ENCODE results near the gene GPR68. TPM values are rescaled to one million over a fixed set of nuclear protein-coding genes. Genes with fewer than 3 reads are reported as not detected.

GPR68 gene
- total and polyA plus RNA-seq, 2 experiments from 2014 or later = 0.20 to 0.42 TPM

GRCh38 chr14:91237219-91237618, 7.3 kb downstream of the GPR68 start:
- no peak overlapping the region for H2AFZ ChIP-seq
- no peaks in the 10 kb centered on the region for H3K9me3 ChIP-seq (ENCODE audit: low read depth)
- H3K4me2 ChIP-seq = no peak overlapping the region
- no peak overlapping the region for H3K27ac ChIP-seq
- DNase-seq (ENCODE audit: low spot score) = no peak
- no peaks in the 10 kb centered on the region for H3K4me1 ChIP-seq (ENCODE audit: insufficient read depth)
- H3K9me2 ChIP-seq (replicated peaks; ENCODE audit: insufficient read depth) = no peaks in the 10 kb centered on the region
- H3K4me3 ChIP-seq = no peak overlapping the region
- no peaks in the 10 kb centered on the region for H3K27me3 ChIP-seq
- no peaks in the 10 kb centered on the region for H3K36me3 ChIP-seq (replicated peaks; ENCODE audit: insufficient read depth, low read depth)
- no peak for TF ChIP-seq EZH2phosphoT487 (IDR thresholded peaks at IDR 0.05; ENCODE audit: low read depth, severe bottlenecking, unreplicated experiment)
- no peaks in the 10 kb centered on the region for H3K79me2 ChIP-seq
- WGBS (ENCODE audit: low lambda C conversion rate, missing lambda C conversion rate) = 95% methylated on average over 7 of the region's 7 CpGs
- no peaks in the 10 kb centered on the region for H4K20me1 ChIP-seq (ENCODE audit: insufficient read depth, poor library complexity, severe bottlenecking)

GRCh38 chr14:91235841-91236240, 8.7 kb downstream of the GPR68 start:
- DNase-seq (ENCODE audit: low spot score) = no peak
- WGBS (ENCODE audit: low lambda C conversion rate, missing lambda C conversion rate) = 90% methylated on average over 7 of the region's 7 CpGs
- TF ChIP-seq EZH2phosphoT487 (IDR thresholded peaks at IDR 0.05; ENCODE audit: low read depth, severe bottlenecking, unreplicated experiment) (no peak), CTCF (IDR thresholded peaks at IDR 0.05; ENCODE audit: poor library complexity) (no peak), EZH2 (IDR thresholded peaks at IDR 0.05; ENCODE audit: borderline replicate concordance) (no peak)

GRCh38 chr14:91234791-91235114, 9.8 kb downstream of the GPR68 start:
- Histone ChIP-seq H3K27ac (no peak overlapping the region), H3K4me3 (no peak overlapping the region), H3K4me1 (ENCODE audit: insufficient read depth) (no peaks in the 10 kb centered on the region), H4K20me1 (ENCODE audit: insufficient read depth, poor library complexity, severe bottlenecking) (no peaks in the 10 kb centered on the region), H3K9me2 (replicated peaks; ENCODE audit: insufficient read depth) (no peaks in the 10 kb centered on the region), H3K79me2 (no peaks in the 10 kb centered on the region), H3K9me3 (ENCODE audit: low read depth) (no peaks in the 10 kb centered on the region), H3K4me2 (no peak overlapping the region), H3K36me3 (replicated peaks; ENCODE audit: insufficient read depth, low read depth) (no peaks in the 10 kb centered on the region), H2AFZ (no peak overlapping the region), H3K27me3 (no peaks in the 10 kb centered on the region)
- TF ChIP-seq EZH2 (IDR thresholded peaks at IDR 0.05; ENCODE audit: borderline replicate concordance) = no peak
- no peak for TF ChIP-seq EZH2phosphoT487 (IDR thresholded peaks at IDR 0.05; ENCODE audit: low read depth, severe bottlenecking, unreplicated experiment)
- no peak for DNase-seq (ENCODE audit: low spot score)
- WGBS (ENCODE audit: low lambda C conversion rate, missing lambda C conversion rate) = 97% methylated on average over 16 of the region's 16 CpGs

More at GRCh38 chr14:91235841-91236240, 8.7 kb downstream of the GPR68 start:
- Histone ChIP-seq H3K4me3 (no peak overlapping the region), H3K27me3 (no peaks in the 10 kb centered on the region), H3K4me1 (ENCODE audit: insufficient read depth) (no peaks in the 10 kb centered on the region), H2AFZ (no peak overlapping the region), H3K79me2 (no peaks in the 10 kb centered on the region), H4K20me1 (ENCODE audit: insufficient read depth, poor library complexity, severe bottlenecking) (no peaks in the 10 kb centered on the region), H3K27ac (no peak overlapping the region), H3K9me2 (replicated peaks; ENCODE audit: insufficient read depth) (no peaks in the 10 kb centered on the region), H3K9me3 (ENCODE audit: low read depth) (no peaks in the 10 kb centered on the region), H3K4me2 (no peak overlapping the region), H3K36me3 (replicated peaks; ENCODE audit: insufficient read depth, low read depth) (no peaks in the 10 kb centered on the region)

GRCh38 chr14:91233936-91234790, 10.3 kb downstream of the GPR68 start:
- Histone ChIP-seq H3K27me3 (no peaks in the 10 kb centered on the region), H3K79me2 (no peaks in the 10 kb centered on the region), H2AFZ (no peak overlapping the region), H3K4me1 (ENCODE audit: insufficient read depth) (no peaks in the 10 kb centered on the region), H3K27ac (no peak overlapping the region), H3K9me2 (replicated peaks; ENCODE audit: insufficient read depth) (no peaks in the 10 kb centered on the region), H3K9me3 (ENCODE audit: low read depth) (no peaks in the 10 kb centered on the region), H3K36me3 (replicated peaks; ENCODE audit: insufficient read depth, low read depth) (no peaks in the 10 kb centered on the region), H3K4me3 (no peak overlapping the region), H4K20me1 (ENCODE audit: insufficient read depth, poor library complexity, severe bottlenecking) (no peaks in the 10 kb centered on the region), H3K4me2 (no peak overlapping the region)
- no peak for DNase-seq (ENCODE audit: low spot score)
- WGBS (ENCODE audit: low lambda C conversion rate, missing lambda C conversion rate) = 97% methylated on average over 62 of the region's 63 CpGs
- TF ChIP-seq CTCF (IDR thresholded peaks at IDR 0.05; ENCODE audit: poor library complexity) (no peak), EZH2 (IDR thresholded peaks at IDR 0.05; ENCODE audit: borderline replicate concordance) (no peak), EZH2phosphoT487 (IDR thresholded peaks at IDR 0.05; ENCODE audit: low read depth, severe bottlenecking, unreplicated experiment) (no peak)
